ENCODE data around the gene MOCS1. TPM values are rescaled to one million over a fixed set of nuclear protein-coding genes. Genes with fewer than 3 reads are reported as not detected.

Gene MOCS1
- total and polyA plus RNA-seq, 2 donors (not counting 1 experiment from before 2014, with no cell fraction given) = 0.15 TPM; not detected in 1

DNA sequence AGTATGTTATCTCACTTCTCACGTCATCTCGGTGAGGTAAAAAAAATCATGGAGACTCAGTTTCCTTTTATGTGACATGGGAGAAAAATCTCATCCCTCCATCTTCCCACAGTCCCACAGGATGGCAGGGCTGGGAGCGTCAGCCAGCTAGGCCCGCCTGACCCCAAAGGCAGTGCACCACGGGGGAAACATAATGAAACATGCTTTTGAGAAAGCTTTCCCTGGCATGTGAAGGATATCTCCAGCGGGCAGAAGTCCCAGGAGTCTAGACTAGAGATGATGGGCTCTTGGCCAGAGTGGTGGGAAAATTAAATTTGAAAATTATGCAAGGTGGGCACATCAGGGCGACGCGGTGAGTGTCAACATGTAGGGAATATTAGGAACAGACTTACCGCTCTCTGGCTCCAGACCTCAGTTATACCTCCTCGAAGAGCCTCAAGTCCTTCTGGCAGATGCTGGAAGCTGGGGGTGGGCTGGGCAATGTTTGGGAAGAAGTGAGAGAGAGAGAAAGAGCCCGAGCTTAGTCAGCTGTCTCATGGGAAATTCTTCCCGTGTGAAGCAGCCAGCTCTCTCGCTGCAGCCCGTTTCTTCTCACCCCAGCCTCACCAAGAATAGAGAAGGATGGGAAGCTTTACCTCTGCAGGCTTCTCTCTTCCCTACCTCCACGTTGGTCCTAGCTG lies 52.3 kb downstream of the MOCS1 start:
- WGBS (ENCODE audit: insufficient coverage) = 92% methylated on average over 7 of the region's 16 CpGs
- no peak for ATAC-seq (ENCODE audit: low read depth)
- H3K27ac Mint-ChIP-seq = no peak overlapping the region
- H3K79me2 ChIP-seq (ENCODE audit: control insufficient read depth, insufficient read depth, low read length) = no peaks in the 10 kb centered on the region
- peaks cover 6% of the 10 kb centered on the region for H3K27me3 Mint-ChIP-seq
- intact Hi-C loops (cut with micrococcal nuclease) = no loop called here
- no peaks in the 10 kb centered on the region for H3K27me3 ChIP-seq (replicated peaks in 1 of 4; ENCODE audit: control extremely low read depth in 1 of 4, control insufficient read depth in 3 of 4, insufficient read depth in 4 of 4, low read length in 3 of 4)
- no peaks in the 10 kb centered on the region for H3K36me3 ChIP-seq (replicated peaks in 1 of 2; ENCODE audit: control extremely low read depth in 1 of 2, control insufficient read depth in 1 of 2, extremely low read depth in 1 of 2, insufficient read depth in 2 of 2, low read length in 1 of 2)
- H2AFZ ChIP-seq (ENCODE audit: insufficient read depth, low read depth, low read length, poor library complexity, severe bottlenecking) = no peak overlapping the region
- no peak overlapping the region for H3K4me2 ChIP-seq (replicated peaks; ENCODE audit: low read depth, low read length, poor library complexity, severe bottlenecking)
- H3K4me3 ChIP-seq (ENCODE audit: control extremely low read depth in 1 of 5, extremely low read depth in 1 of 5, insufficient read depth in 1 of 5, low read depth in 2 of 5, low read length in 4 of 5) = no peak overlapping the region
- POLR2A ChIA-PET = no interaction called here
- H3K9me3 Mint-ChIP-seq (ENCODE audit: insufficient read depth) = no peaks in the 10 kb centered on the region
- CTCF ChIA-PET = no interaction called here
- no peaks in the 10 kb centered on the region for H3K4me1 ChIP-seq (ENCODE audit: control insufficient read depth in 2 of 2, insufficient read depth in 2 of 2, low read length in 2 of 2)
- H3K27ac ChIP-seq (ENCODE audit: low read length in 2 of 2) = no peak overlapping the region
- no peak overlapping the region for H3K4me3 Mint-ChIP-seq
- H4K20me1 ChIP-seq (ENCODE audit: control insufficient read depth, insufficient read depth, low read length, poor library complexity, severe bottlenecking) = no peaks in the 10 kb centered on the region
- peaks cover 0 to 18% (median 0%) of the 10 kb centered on the region in 3 donors for H3K9me3 ChIP-seq (ENCODE audit: control extremely low read depth in 1 of 3, control insufficient read depth in 2 of 3, insufficient read depth in 1 of 3, low read length in 2 of 3)
- H3K4me1 Mint-ChIP-seq = no peaks in the 10 kb centered on the region
- no peak for DNase-seq
- TF ChIP-seq EZH2 (IDR thresholded peaks at IDR 0.05; ENCODE audit: borderline replicate concordance, insufficient read depth, low read depth, low read length, poor library complexity, severe bottlenecking) = no peak
- TF ChIP-seq CTCF (IDR thresholded peaks at IDR 0.05) = no peak
- no peak overlapping the region for H3K9ac ChIP-seq (ENCODE audit: low read length)

DNA sequence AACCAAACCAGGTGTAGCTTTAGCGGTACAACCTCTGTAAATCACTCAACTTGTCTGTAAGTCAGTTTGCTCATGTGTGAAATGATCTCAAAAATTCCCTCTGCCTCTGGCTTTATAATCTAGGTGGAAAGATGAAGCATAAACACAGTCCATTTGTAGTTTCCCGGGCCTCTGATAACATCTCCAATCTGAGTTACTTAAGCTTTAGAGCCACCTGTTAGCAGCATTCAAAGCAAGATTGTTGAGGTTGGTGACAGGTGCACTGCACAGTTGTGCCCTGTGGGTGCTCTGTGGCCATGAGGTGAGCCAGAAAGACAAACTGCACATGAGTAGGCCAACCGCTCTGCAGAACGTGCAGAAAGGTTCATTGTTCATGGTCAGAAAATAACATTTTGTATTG lies 53.7 kb downstream of the MOCS1 start:
- WGBS (ENCODE audit: insufficient coverage) = 69% methylated on average over 2 of the region's 4 CpGs
- H4K20me1 ChIP-seq (ENCODE audit: control insufficient read depth, insufficient read depth, low read length, poor library complexity, severe bottlenecking) = no peaks in the 10 kb centered on the region
- ChIA-PET CTCF (no interaction called here), POLR2A (no interaction called here)
- H3K4me2 ChIP-seq (replicated peaks; ENCODE audit: low read depth, low read length, poor library complexity, severe bottlenecking) = no peak overlapping the region
- no peaks in the 10 kb centered on the region for H3K36me3 ChIP-seq (replicated peaks in 1 of 2; ENCODE audit: control extremely low read depth in 1 of 2, control insufficient read depth in 1 of 2, extremely low read depth in 1 of 2, insufficient read depth in 2 of 2, low read length in 1 of 2)
- peaks cover 0 to 18% (median 0%) of the 10 kb centered on the region in 3 donors for H3K9me3 ChIP-seq (ENCODE audit: control extremely low read depth in 1 of 3, control insufficient read depth in 2 of 3, insufficient read depth in 1 of 3, low read length in 2 of 3)
- H3K9ac ChIP-seq (ENCODE audit: low read length) = no peak overlapping the region
- H3K4me1 ChIP-seq (ENCODE audit: control insufficient read depth in 2 of 2, insufficient read depth in 2 of 2, low read length in 2 of 2) = no peaks in the 10 kb centered on the region
- H3K4me3 ChIP-seq (ENCODE audit: control extremely low read depth in 1 of 5, extremely low read depth in 1 of 5, insufficient read depth in 1 of 5, low read depth in 2 of 5, low read length in 4 of 5) = no peak overlapping the region
- H3K27ac ChIP-seq (ENCODE audit: low read length in 2 of 2) = no peak overlapping the region
- no peaks in the 10 kb centered on the region for H3K79me2 ChIP-seq (ENCODE audit: control insufficient read depth, insufficient read depth, low read length)
- no peaks in the 10 kb centered on the region for H3K4me1 Mint-ChIP-seq
- H3K27ac Mint-ChIP-seq = no peak overlapping the region
- no peak for ATAC-seq (ENCODE audit: low read depth)
- no peaks in the 10 kb centered on the region for H3K27me3 ChIP-seq (replicated peaks in 1 of 4; ENCODE audit: control extremely low read depth in 1 of 4, control insufficient read depth in 3 of 4, insufficient read depth in 4 of 4, low read length in 3 of 4)
- no peaks in the 10 kb centered on the region for H3K9me3 Mint-ChIP-seq (ENCODE audit: insufficient read depth)
- no peak overlapping the region for H2AFZ ChIP-seq (ENCODE audit: insufficient read depth, low read depth, low read length, poor library complexity, severe bottlenecking)
- no peak for DNase-seq
- intact Hi-C loops (cut with micrococcal nuclease) = no loop called here
- no peak for TF ChIP-seq EZH2 (IDR thresholded peaks at IDR 0.05; ENCODE audit: borderline replicate concordance, insufficient read depth, low read depth, low read length, poor library complexity, severe bottlenecking)
- TF ChIP-seq CTCF (IDR thresholded peaks at IDR 0.05) = no peak
- H3K27me3 Mint-ChIP-seq = no peaks in the 10 kb centered on the region
- H3K4me3 Mint-ChIP-seq = no peak overlapping the region

All from B cell (primary cell).